H54 (cell line): ENCODE results near the gene PRPF31.
"Not testable (repeated sequence)": the region's sequence is repeated elsewhere in the genome, so short reads cannot be mapped to it uniquely, and the experiment has no call there.

Source experiments
- DNase-seq: peaks from one replicate; pipeline ENCODE4 v3.0.0; 2011; ENCODE audit warnings: low spot score, mixed read lengths; ENCODE audit not compliant: insufficient read length
- FAIRE-seq: peaks from 3 replicates; lab custom pipeline; 2011; peaks lifted over from hg19 to GRCh38; lab: Jason Lieb, UNC
- POLR2A ChIP-seq: IDR thresholded peaks from 2 replicates; pipeline ENCODE4 v1.6.1; 2011; ENCODE audit warnings: low read depth, mild to moderate bottlenecking, low read length

The PRPF31 gene

DNA sequence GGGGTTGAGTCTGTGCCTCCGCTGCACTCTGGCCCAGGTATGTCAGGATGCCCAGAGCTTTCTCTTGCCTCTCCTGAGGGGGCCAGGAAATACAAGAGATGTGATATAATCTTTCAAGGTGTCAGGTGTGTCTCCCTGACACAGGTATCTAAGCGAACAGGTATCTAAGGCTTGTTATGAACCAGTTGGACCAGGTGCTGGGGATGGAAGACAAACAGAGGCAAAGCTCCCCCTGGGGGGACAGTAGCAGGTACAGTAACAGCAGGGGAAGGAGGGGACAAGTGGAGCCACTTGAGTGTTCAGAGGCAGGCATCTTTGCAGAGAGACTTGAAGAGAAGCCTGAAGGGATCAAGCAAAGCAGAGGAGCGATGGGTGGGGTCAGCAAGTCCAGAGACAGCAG lies 41.4 kb downstream of the PRPF31 start:
- DNase-seq, result no peak
- TF ChIP-seq POLR2A, result no peak
- no peak for FAIRE-seq

DNA sequence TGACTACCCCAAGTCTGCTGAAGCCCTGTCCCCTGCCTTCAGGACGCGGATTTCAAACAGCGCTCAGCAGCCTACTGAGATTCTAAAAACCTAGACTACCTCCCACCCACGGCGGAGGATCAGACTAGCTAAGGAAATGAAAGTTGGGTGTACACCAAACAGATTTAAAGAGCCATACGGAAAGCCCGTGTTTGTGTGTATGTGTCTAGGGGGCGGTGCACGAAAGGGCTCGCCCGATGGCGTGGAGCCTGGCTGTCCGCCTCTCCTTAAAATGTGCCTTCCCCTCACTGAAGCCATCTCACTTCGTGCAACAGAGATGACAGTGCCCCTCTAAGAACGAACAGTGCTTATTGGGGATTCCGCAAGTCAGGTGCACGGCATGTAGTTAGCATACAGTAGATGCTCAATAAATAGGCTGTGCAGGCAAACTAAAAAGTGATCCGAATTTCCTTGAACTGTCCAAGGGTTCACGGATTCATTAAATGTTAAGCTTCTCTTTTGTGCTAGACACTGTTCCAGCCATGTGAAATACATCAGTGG lies 43.3 kb downstream of the PRPF31 start:
- TF ChIP-seq POLR2A, result no peak
- FAIRE-seq, result no peak
- DNase-seq, result no peak

DNA sequence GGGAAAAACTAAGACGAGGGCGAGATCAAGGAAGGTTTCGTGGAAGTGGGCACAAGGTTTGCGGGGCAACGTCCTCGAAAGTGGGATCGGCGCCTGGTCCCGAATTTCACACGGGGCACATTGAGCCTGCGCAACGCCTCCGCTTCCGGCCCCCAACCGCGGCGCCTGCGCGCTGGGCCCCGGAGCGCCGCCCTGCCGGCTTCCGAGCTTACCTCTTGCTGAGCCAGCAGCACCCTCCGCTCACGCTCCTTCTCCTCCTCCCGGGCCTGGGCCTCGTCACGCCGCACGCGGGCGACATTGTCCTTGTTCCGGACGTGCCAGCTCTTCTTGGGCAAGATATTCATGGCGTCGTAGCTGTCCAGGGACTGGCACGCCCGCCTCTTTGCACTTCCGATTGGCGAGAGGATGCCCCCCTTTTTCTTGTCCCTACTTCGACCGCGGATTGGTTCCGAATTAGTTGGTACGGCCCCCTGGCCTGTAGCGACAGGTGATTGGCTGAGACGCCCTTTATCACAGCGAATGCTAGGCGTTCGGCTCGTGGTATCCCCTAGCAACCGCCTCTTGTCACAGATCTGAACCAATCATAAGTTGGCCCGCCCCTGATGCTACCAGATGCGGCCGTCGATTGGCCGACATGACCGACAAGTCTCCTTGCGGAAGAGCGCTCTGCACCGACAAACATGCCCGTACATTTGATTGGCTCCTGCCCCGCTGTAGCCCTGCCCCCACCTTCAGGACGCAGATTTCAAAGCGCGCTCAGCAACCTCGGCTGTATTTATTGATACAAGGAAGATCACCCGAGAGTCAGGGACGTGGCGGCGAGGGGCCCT lies 44.0 kb downstream of the PRPF31 start, which contains the start of gene LENG1:
LENG1 (minus strand) TSS at position 370 of the 830 bp plus-strand sequence; CDS start at position 344, 26 bp downstream.
- peak; percentile 83 for TF ChIP-seq POLR2A
- FAIRE-seq, result peak; percentile 94
- peak; percentile 100 for DNase-seq

- no peak for FAIRE-seq
- TF ChIP-seq POLR2A, result peak; percentile 16; the same call in 1 of the 2 replicates
These were observed 44.7 kb downstream of the PRPF31 start for GRCh38 chr19:54160182-54160811.

DNA sequence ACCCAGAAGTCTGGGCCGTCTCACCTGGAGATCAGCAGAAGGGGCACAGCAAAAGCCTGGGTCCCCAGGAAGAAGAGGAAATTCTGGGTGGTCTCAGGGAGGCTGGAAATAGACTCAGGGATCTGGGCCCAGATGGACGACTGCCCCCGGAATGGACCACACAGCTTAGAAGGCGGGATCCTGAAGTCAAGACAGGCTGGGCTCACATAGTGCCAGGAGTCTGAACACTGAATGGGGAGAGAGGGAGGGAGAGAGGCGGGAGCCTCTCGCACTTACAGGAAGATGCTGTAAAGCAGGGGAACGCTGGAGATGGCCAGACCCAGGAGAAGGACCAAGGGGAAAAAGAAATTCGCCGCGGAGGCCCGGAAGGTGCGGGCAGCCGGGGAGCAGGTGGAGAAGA lies 45.3 kb downstream of the PRPF31 start:
- no peak for TF ChIP-seq POLR2A
- DNase-seq (no peak), FAIRE-seq (no peak)

More at GRCh38 chr19:54160182-54160811, 44.7 kb downstream of the PRPF31 start:
- DNase-seq, result no peak

DNA sequence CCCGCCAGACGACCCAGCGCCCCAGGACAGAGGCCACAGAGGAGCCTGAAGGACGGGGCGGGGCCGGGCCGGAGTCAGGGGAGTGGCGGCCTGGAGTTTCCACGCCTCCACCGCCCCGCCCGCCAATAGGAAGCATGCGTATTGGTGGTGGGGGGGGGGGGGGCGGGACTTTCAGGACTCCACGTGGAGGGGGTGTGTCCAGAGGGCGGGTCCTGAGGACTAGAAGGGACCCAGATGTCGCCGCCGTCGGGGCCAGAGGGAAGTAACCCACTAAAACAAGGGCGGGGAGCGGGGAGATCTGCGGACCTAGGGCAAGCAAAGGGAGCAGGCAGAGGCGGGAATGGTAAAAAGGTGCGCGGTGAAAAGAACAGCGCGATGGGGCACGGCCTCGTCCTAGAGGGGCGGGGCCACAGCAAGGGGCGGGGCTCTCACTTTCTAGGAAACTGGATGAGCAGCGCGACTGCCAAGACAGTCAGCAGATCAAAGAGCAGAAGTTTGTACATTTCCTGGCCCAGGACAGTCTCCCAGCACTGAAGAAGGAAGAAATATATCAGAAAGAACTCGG lies 46.8 kb downstream of the PRPF31 start:
- no peak for FAIRE-seq
- no peak for TF ChIP-seq POLR2A
- peak; percentile 58 for DNase-seq

- FAIRE-seq (no peak), DNase-seq (no peak)
- TF ChIP-seq POLR2A, result no peak
These were observed 47.3 kb downstream of the PRPF31 start for GRCh38 chr19:54162884-54163283.

DNA sequence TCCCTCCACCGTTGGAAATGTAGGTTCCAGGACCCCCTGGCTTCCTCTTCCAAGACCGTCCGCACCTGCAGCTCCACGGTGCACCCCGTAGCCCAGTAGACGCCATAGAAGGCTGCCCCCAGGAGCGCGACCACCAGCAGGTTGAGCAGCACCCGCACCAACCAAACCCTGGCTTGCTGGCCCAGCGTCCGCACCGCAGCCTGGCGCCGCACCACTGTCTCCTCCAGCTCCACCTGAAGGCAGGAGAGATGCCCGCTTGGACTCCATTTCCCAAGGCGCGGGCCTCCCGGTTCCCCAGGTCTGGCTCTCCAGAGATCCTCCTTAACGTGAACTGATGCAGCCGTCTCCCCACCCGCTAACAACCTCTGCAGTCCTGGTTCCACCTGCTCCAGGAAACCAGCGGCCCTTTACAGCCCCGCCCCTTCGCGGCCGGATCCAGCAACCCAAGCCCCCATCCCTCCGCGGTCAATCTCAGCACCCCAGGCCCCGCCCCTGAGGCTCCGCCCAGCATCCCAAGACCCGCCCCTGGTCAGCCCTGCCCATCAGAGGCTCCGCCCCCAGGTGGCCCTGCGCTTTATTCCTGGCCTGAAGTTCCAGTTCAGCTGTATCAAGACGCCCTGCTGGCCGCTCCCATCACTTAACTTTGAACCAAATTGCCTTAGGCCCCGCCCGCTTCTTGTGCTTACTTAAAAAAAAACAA lies 49.0 kb downstream of the PRPF31 start:
- FAIRE-seq, result no peak
- DNase-seq, result no peak
- no peak for TF ChIP-seq POLR2A

DNA sequence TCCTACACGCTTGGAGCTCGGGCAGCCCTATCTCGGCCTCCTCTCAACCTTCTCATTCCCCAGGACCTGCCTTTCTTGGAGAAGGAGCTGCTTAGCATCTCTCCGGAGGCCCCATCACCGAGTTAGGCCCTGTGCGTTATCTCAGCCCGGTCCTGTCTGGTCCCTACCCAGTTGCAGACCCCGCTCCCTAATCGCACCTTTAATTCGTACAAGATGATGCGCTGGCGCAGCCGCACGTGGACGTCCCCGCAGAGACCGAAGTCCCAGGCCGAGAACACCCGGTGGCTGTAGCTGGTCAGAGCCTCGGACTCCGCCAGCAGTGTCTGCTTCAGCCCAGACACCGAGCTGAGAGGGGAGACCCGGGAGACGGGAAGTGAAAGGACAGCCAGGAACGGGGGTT lies 49.7 kb downstream of the PRPF31 start:
- TF ChIP-seq POLR2A, result no peak
- FAIRE-seq, result no peak
- DNase-seq, result no peak

DNA sequence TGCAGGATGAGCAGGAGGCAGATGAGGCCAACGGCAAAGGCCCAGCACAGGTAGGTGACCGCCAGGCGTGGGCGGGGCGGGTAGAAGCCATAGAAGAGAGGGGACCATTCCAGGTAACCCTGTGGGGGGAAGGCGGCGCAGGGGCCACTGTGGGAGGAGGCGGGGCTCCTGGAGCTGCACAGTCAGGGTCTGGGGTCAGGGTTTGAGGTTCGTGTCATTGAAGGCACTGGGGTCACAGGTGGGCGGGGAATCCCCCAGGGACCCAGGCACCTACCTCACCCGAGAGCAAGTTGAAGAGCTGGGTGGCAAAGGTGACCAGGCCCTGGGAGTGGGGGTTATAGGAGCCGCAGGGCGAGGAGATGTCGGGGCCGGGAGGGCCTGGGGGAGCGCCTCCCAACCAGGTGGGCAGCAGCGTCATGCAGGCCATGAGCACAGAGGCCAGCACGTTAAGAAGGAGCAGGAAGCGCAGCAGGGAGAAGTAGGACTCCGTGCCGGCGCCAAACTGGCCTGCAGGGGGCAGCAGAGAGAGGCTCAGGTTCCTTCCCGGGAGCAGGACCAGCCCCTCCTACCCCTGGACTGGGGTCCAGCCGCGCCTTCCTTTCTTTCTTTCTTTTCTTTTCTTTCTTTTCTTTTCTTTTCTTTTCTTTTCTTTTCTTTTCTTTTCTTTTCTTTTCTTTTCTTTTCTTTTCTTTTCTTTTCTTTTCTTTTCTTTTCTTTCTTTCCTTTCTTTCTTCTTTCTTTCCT lies 52.8 kb downstream of the PRPF31 start:
- FAIRE-seq (no peak), DNase-seq (peak; percentile 99)
- no peak for TF ChIP-seq POLR2A

DNA sequence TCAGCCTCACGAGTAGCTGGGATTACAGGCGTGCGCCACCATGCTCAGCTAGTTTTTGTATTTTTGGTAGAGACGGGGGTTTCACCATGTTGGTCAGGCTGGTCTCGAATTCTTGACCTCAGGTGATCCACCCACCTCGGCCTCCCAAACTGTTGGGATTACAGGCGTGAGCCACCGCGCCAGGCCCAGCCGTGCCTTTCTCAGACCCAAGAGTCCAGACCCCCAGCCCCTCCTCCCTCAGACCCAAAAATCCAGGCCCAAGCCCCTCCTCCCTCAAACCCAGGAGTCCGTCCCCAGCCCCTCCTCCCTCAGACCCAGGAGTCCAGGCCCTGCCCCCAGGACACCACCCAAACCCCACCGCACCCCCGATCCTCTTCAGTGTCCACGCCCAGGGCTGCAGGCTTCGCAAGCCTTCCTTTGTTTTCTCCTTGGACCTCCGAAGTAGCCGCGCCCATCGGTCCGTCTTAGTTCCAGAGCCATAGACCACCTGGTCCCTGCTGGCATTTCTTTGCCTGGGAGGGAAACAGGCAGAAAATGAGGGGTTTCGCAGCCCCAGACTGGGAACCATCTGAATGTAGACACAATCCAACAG lies 53.7 kb downstream of the PRPF31 start:
- TF ChIP-seq POLR2A, result no peak
- FAIRE-seq, result no peak
- DNase-seq, result no peak

DNA sequence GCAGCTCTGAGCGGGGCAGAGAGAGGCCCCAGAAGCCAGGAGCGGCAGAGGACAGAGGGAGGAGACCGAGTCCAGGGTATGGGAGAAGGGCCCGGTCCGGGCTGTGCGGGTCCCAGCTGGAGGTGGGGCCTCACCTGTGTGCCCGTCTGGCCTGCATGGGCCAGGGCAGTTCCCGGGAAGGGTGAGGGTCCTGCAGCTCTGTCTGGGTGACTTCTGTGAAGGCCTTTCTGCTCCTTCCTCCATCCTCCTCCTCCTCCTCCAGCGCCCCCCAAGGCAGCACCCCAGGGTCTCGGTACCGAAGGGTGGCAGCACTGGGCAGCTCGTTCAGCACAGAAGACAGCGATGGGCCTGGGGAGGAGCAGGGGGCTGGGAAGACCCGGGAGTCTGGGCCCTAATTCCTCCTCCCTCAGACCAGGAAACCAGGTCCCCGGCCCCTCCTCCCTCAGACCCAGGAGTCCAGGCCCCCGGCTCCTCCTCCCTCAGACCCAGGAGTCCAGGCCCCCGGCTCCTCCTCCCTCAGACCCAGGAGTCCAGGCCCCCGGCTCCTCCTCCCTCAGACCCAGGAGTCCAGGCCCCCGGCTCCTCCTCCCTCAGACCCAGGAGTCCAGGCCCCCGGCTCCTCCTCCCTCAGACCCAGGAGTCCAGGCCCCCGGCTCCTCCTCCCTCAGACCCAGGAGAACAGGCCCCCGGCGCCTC lies 56.3 kb downstream of the PRPF31 start:
- FAIRE-seq, DNase-seq: not testable (repeated sequence)
